ENCODE measurements around the gene GALNT17. TPM values are rescaled to one million over a fixed set of nuclear protein-coding genes. Genes with fewer than 3 reads are reported as not detected.

GALNT17 gene
- total RNA-seq, 1 donor: 0.36 TPM

- H3K4me1 ChIP-seq (ENCODE audit: insufficient read depth, low read length): no peaks in the 10 kb centered on the region
- no peak overlapping the region for H3K27ac ChIP-seq (ENCODE audit: low read depth, low read length)
- DNase-seq (ENCODE audit: insufficient read length, low spot score, missing footprints): no peak
- H3K36me3 ChIP-seq (ENCODE audit: insufficient read depth, low read length): no peaks in the 10 kb centered on the region
- no peak overlapping the region for H3K4me3 ChIP-seq (ENCODE audit: insufficient read depth, low read length)
- TF ChIP-seq, protein P1, sequence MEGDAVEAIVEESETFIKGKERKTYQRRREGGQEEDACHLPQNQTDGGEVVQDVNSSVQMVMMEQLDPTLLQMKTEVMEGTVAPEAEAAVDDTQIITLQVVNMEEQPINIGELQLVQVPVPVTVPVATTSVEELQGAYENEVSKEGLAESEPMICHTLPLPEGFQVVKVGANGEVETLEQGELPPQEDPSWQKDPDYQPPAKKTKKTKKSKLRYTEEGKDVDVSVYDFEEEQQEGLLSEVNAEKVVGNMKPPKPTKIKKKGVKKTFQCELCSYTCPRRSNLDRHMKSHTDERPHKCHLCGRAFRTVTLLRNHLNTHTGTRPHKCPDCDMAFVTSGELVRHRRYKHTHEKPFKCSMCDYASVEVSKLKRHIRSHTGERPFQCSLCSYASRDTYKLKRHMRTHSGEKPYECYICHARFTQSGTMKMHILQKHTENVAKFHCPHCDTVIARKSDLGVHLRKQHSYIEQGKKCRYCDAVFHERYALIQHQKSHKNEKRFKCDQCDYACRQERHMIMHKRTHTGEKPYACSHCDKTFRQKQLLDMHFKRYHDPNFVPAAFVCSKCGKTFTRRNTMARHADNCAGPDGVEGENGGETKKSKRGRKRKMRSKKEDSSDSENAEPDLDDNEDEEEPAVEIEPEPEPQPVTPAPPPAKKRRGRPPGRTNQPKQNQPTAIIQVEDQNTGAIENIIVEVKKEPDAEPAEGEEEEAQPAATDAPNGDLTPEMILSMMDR (IDR thresholded peaks at IDR 0.05; ENCODE audit: extremely low read depth, low read depth, low read length): no peak
- H3K79me2 ChIP-seq (ENCODE audit: insufficient read depth, low read length): no peaks in the 10 kb centered on the region
- H3K27me3 ChIP-seq (ENCODE audit: insufficient read depth, low read length): no peaks in the 10 kb centered on the region
- no peak overlapping the region for H2AFZ ChIP-seq (ENCODE audit: low read length)
- H3K9me3 ChIP-seq (ENCODE audit: low read depth, low read length): no peaks in the 10 kb centered on the region
- H3K4me2 ChIP-seq (ENCODE audit: insufficient read depth, low read length): no peak overlapping the region
- no peaks in the 10 kb centered on the region for H4K20me1 ChIP-seq (ENCODE audit: insufficient read depth, low read length)
Measured at GRCh38 chr7:71236230-71237105, 104.5 kb downstream of the GALNT17 start.

DNA sequence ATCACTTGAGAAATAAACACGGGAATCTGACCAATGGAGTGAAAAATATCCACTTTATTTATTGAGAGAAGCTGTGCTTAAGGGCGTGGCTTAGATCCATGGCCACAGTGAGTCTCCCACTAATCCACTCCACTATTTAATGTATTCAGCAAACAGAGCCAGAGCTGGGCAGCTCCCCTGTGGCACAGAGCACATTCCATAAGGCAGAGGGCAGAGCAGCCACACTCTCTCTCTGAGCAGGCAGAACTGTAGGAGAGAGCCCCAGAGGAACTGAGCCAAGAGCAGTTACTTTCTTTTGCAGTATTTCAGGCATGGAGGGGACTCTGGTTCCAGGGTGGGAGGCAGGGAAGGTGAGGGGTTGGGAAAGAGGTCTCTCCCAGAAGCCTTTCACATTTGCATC, 106.0 kb downstream of the GALNT17 start:
- H3K4me1 ChIP-seq (ENCODE audit: insufficient read depth, low read length): no peaks in the 10 kb centered on the region
- no peak overlapping the region for H2AFZ ChIP-seq (ENCODE audit: low read length)
- H3K36me3 ChIP-seq (ENCODE audit: insufficient read depth, low read length): no peaks in the 10 kb centered on the region
- no peak overlapping the region for H3K27ac ChIP-seq (ENCODE audit: low read depth, low read length)
- no peaks in the 10 kb centered on the region for H3K79me2 ChIP-seq (ENCODE audit: insufficient read depth, low read length)
- H4K20me1 ChIP-seq (ENCODE audit: insufficient read depth, low read length): no peaks in the 10 kb centered on the region
- TF ChIP-seq, protein P1 (IDR thresholded peaks at IDR 0.05; ENCODE audit: extremely low read depth, low read depth, low read length): no peak
- no peaks in the 10 kb centered on the region for H3K9me3 ChIP-seq (ENCODE audit: low read depth, low read length)
- H3K4me3 ChIP-seq (ENCODE audit: insufficient read depth, low read length): no peak overlapping the region
- H3K27me3 ChIP-seq (ENCODE audit: insufficient read depth, low read length): no peaks in the 10 kb centered on the region
- DNase-seq (ENCODE audit: insufficient read length, low spot score, missing footprints): no peak
- H3K4me2 ChIP-seq (ENCODE audit: insufficient read depth, low read length): no peak overlapping the region

- Histone ChIP-seq H3K9me3 (ENCODE audit: low read depth, low read length) (no peaks in the 10 kb centered on the region), H3K27ac (ENCODE audit: low read depth, low read length) (no peak overlapping the region), H3K4me2 (ENCODE audit: insufficient read depth, low read length) (no peak overlapping the region), H3K4me1 (ENCODE audit: insufficient read depth, low read length) (no peaks in the 10 kb centered on the region), H3K36me3 (ENCODE audit: insufficient read depth, low read length) (no peaks in the 10 kb centered on the region), H3K27me3 (ENCODE audit: insufficient read depth, low read length) (no peaks in the 10 kb centered on the region), H4K20me1 (ENCODE audit: insufficient read depth, low read length) (no peaks in the 10 kb centered on the region), H2AFZ (ENCODE audit: low read length) (no peak overlapping the region), H3K79me2 (ENCODE audit: insufficient read depth, low read length) (no peaks in the 10 kb centered on the region), H3K4me3 (ENCODE audit: insufficient read depth, low read length) (no peak overlapping the region)
- TF ChIP-seq, protein P1 (IDR thresholded peaks at IDR 0.05; ENCODE audit: extremely low read depth, low read depth, low read length): no peak
- DNase-seq (ENCODE audit: insufficient read length, low spot score, missing footprints): no peak
Measured at GRCh38 chr7:71238581-71239295, 106.8 kb downstream of the GALNT17 start.
